Esophagus muscularis mucosa (tissue), 3 donors: ENCODE measurements around the gene SDK1.

Experiments
- POLR2A ChIP-seq: fragments of 450-650 bp; IDR thresholded peaks from one replicate; pipeline ENCODE4 v1.6.1; 2017; ENCODE audit warnings: antibody characterized with exemption, moderate library complexity, mild to moderate bottlenecking, low read depth
- TF ChIP-seq, protein P1 (sequence below), 3 experiments: fragments of 200-600 bp in 2 of 3; fragments of 450-650 bp in 1 of 3; sonication (generic) in 2 of 3; IDR thresholded peaks; one replicate each; pipeline ENCODE4 v1.5.1; 2017 to 2019; ENCODE audit warnings: antibody characterized with exemption in 3 of 3, mild to moderate bottlenecking in 2 of 3, moderate library complexity in 1 of 3

DNA sequence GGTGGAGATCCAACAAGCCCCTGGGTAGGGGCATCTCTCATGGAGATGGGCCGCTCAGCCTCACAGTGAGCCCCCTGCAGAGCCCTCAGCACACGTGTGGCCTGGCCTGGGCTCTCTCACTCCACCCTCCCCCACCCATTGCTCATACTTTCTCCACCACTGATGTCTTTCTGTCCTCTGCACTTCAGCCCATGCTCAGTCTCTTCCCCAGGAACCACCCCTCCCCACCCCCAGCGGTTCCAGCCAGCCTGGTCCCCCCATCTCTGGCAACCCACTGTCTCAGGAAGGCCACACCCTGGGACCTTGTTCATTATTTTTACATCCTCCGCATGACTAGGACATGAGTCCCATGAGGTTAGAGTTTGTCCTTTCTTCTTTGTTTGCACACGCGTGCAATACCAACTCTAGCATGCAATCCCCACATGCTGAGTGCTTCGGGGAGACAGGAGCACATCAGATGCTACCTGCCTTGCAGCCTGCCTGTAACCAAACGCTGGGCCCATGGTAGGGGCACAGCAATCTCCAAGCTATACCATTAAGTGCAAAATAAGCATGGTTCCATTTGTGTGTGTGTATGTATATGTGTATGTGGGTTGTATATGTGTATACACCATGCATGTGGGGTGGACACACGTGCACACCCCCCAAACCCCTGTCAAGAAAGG, 972.6 kb downstream of the SDK1 start:
- TF ChIP-seq POLR2A: no peak
- TF ChIP-seq, protein P1, sequence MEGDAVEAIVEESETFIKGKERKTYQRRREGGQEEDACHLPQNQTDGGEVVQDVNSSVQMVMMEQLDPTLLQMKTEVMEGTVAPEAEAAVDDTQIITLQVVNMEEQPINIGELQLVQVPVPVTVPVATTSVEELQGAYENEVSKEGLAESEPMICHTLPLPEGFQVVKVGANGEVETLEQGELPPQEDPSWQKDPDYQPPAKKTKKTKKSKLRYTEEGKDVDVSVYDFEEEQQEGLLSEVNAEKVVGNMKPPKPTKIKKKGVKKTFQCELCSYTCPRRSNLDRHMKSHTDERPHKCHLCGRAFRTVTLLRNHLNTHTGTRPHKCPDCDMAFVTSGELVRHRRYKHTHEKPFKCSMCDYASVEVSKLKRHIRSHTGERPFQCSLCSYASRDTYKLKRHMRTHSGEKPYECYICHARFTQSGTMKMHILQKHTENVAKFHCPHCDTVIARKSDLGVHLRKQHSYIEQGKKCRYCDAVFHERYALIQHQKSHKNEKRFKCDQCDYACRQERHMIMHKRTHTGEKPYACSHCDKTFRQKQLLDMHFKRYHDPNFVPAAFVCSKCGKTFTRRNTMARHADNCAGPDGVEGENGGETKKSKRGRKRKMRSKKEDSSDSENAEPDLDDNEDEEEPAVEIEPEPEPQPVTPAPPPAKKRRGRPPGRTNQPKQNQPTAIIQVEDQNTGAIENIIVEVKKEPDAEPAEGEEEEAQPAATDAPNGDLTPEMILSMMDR (IDR thresholded peaks at IDR 0.05): no peak
